Osteocyte (in vitro differentiated cells): ENCODE results near the gene NOX1. TPM values are rescaled to one million over a fixed set of nuclear protein-coding genes. Genes with fewer than 3 reads are reported as not detected.

Experiments
- DNase-seq: peaks from one replicate; pipeline ENCODE4 v3.0.0; 2021; ENCODE audit warnings: mixed read lengths; ENCODE audit not compliant: unreplicated experiment; ENCODE audit errors: extremely low spot score
- H3K27ac Mint-ChIP-seq: one replicate; pipeline ENCODE4 v1.8.0; 2021; ENCODE audit warnings: mild to moderate bottlenecking, mixed read lengths; ENCODE audit not compliant: unreplicated experiment
- H3K27me3 Mint-ChIP-seq: one replicate; pipeline ENCODE4 v1.8.0; 2021; ENCODE audit warnings: mixed read lengths; ENCODE audit not compliant: unreplicated experiment
- H3K36me3 Mint-ChIP-seq: one replicate; pipeline ENCODE4 v1.8.0; 2021; ENCODE audit warnings: mixed read lengths; ENCODE audit not compliant: unreplicated experiment
- H3K4me1 Mint-ChIP-seq: one replicate; pipeline ENCODE4 v1.8.0; 2021; ENCODE audit warnings: mixed read lengths; ENCODE audit not compliant: unreplicated experiment
- H3K4me3 Mint-ChIP-seq: one replicate; pipeline ENCODE4 v1.8.0; 2021; ENCODE audit warnings: mild to moderate bottlenecking, moderate library complexity, mixed read lengths; ENCODE audit not compliant: unreplicated experiment
- H3K9me3 Mint-ChIP-seq: one replicate; pipeline ENCODE4 v1.8.0; 2021; ENCODE audit warnings: mixed read lengths; ENCODE audit not compliant: unreplicated experiment
- total RNA-seq: library from RNA; stranded (reverse); gene quantifications from 2 replicates; pipeline ENCODE4 v1.2.1, GENCODE V29; 2021
- TF ChIP-seq, protein P1 (sequence below): fragments of 200-600 bp; sonication (generic); IDR thresholded peaks from 2 replicates; pipeline ENCODE4 v1.5.0; 2021; ENCODE audit warnings: antibody characterized with exemption, mild to moderate bottlenecking, moderate library complexity

The NOX1 gene
- total RNA-seq, 1 donor from 2014 or later: not detected

DNA sequence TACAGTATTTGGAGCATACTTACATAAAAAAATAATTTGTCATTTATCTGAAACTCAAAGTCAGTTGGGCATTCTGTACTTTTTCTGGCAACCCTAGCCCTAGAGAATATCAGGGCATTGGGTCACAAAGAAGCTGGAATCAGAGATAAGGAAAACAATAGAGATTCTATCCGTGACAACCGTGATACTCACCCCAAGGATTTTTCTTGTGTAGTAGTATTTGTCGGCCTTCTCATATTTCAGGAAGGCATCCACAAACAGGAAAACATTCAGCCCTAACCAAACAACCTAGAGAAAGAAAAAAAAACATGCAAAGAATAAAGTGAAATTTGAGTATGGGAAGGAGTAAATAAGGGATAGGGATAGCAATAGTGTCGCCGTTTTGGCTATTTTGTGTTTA lies 3.6 kb downstream of the NOX1 start:
- DNase-seq: no peak
- H3K9me3 Mint-ChIP-seq: peaks cover 3% of the 10 kb centered on the region
- TF ChIP-seq, protein P1, sequence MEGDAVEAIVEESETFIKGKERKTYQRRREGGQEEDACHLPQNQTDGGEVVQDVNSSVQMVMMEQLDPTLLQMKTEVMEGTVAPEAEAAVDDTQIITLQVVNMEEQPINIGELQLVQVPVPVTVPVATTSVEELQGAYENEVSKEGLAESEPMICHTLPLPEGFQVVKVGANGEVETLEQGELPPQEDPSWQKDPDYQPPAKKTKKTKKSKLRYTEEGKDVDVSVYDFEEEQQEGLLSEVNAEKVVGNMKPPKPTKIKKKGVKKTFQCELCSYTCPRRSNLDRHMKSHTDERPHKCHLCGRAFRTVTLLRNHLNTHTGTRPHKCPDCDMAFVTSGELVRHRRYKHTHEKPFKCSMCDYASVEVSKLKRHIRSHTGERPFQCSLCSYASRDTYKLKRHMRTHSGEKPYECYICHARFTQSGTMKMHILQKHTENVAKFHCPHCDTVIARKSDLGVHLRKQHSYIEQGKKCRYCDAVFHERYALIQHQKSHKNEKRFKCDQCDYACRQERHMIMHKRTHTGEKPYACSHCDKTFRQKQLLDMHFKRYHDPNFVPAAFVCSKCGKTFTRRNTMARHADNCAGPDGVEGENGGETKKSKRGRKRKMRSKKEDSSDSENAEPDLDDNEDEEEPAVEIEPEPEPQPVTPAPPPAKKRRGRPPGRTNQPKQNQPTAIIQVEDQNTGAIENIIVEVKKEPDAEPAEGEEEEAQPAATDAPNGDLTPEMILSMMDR: no peak
- H3K4me3 Mint-ChIP-seq: no peak overlapping the region
- H3K36me3 Mint-ChIP-seq: no peaks in the 10 kb centered on the region
- H3K27me3 Mint-ChIP-seq: peaks cover 6% of the 10 kb centered on the region
- no peak overlapping the region for H3K27ac Mint-ChIP-seq
- H3K4me1 Mint-ChIP-seq: no peaks in the 10 kb centered on the region

- peaks cover 3% of the 10 kb centered on the region for H3K9me3 Mint-ChIP-seq
- H3K36me3 Mint-ChIP-seq: no peaks in the 10 kb centered on the region
- H3K27ac Mint-ChIP-seq: no peak overlapping the region
- no peak overlapping the region for H3K4me3 Mint-ChIP-seq
- TF ChIP-seq, protein P1: no peak
- no peak for DNase-seq
- peaks cover 2% of the 10 kb centered on the region for H3K27me3 Mint-ChIP-seq
- H3K4me1 Mint-ChIP-seq: peaks cover 5% of the 10 kb centered on the region
Observed at GRCh38 chrX:100868273-100868672, 5.9 kb downstream of the NOX1 start.

DNA sequence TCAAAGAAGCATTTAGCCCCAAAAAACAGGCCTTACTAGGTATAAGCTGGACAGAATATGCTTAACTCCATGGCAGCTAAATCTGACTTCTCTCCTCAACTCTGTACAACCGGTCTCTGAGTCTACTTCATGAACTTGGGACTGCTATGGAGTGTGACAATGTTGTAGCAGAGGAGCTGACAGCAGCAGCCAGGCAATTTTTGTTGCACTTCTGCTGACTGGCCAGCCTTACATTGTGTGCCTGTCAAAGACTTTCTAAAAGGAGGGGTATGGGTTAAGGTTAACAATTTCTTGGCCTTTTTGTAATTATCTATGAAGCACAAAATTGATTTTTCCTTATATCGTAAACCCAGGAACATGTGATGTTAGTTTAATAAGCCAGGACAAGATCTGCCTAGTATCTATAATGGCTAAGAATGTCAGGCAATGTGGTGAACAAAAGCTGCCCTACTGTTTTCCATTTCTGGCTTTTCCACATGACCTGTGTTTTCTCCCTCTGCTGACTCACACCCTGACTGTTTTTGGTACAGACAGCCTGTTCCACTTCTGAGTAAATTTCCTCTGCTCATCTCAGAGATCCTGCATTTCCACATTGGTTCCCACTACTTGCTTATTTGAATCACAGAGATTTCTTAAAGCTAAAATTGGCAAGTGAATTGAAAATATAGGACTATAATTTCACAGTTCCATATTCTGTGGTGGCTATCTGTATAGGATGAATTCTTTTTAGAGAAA lies 9.3 kb downstream of the NOX1 start:
- TF ChIP-seq, protein P1: no peak

DNA sequence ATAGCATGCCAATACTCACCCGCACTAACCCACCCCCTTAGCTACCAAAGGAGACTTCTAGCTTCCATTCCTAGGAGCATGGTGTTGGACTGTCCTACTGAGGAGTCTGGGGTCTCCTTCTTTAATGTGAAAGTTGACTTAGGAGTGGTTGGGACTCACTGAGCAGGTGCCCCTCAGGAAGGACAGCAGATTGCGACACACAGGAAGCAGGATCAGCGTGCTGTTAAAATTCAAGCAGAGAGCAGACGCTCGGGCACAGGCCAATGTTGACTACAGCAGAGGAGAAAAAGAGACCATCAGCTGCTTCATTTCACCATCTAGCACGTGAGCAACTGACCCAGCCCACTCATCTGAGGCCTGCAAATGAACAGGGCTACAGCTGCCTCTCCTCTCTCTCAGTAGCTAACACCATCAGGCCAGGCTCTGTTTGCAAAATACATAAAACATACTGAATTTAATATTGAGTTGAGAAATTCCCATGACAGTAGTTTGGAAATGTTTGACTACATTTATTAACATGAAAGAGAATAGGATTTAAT lies 10.8 kb downstream of the NOX1 start:
- peaks cover under 1% of the 10 kb centered on the region for H3K9me3 Mint-ChIP-seq
- no peak for DNase-seq
- H3K36me3 Mint-ChIP-seq: no peaks in the 10 kb centered on the region
- no peak overlapping the region for H3K27ac Mint-ChIP-seq
- TF ChIP-seq, protein P1: no peak
- no peak overlapping the region for H3K4me3 Mint-ChIP-seq
- peaks cover 9% of the 10 kb centered on the region for H3K27me3 Mint-ChIP-seq
- H3K4me1 Mint-ChIP-seq: peaks cover 5% of the 10 kb centered on the region

More for the DNA sequence above, 9.3 kb downstream of the NOX1 start:
- no peak for DNase-seq
- Mint-ChIP-seq H3K9me3 (peaks cover 3% of the 10 kb centered on the region), H3K27me3 (peaks cover 5% of the 10 kb centered on the region), H3K36me3 (no peaks in the 10 kb centered on the region), H3K4me3 (no peak overlapping the region), H3K27ac (no peak overlapping the region), H3K4me1 (peaks cover 5% of the 10 kb centered on the region)

GRCh38 chrX:100852810-100853209 lies 21.3 kb downstream of the NOX1 start:
- Mint-ChIP-seq H3K27ac (no peak overlapping the region), H3K4me3 (no peak overlapping the region), H3K4me1 (no peaks in the 10 kb centered on the region), H3K36me3 (no peaks in the 10 kb centered on the region), H3K9me3 (peaks cover 11% of the 10 kb centered on the region), H3K27me3 (no peaks in the 10 kb centered on the region)
- no peak for DNase-seq
- TF ChIP-seq, protein P1: no peak
